A549 (cell line): Measurements from ENCODE around the gene ZNF274.

Source experiments
- BHLHE40 ChIP-seq: IDR thresholded peaks from 2 replicates; pipeline ENCODE4 v1.6.1; 2012; ENCODE audit warnings: low read depth, low read length, inconsistent platforms
- FOSL2 ChIP-seq, 2 experiments: fragments of 450-650 bp in 1 of 2; fragments of >200 bp in 1 of 2; sonication (Bioruptor Twin) in 1 of 2; formaldehyde crosslinking; IDR thresholded peaks; 2 replicates each; pipeline versions ENCODE4 v1.5.0 to v1.6.1; 2016 to 2020; ENCODE audit warnings: mild to moderate bottlenecking in 1 of 2, moderate library complexity in 1 of 2
- HOXA7 ChIP-seq: fragments of 250-450 bp; sonication (Bioruptor Pico); IDR thresholded peaks from 2 replicates; pipeline ENCODE4 v1.5.0; 2020; ENCODE audit warnings: mild to moderate bottlenecking, moderate library complexity
- JUN ChIP-seq, 2 experiments: fragments of >200 bp; sonication (Bioruptor Twin); formaldehyde crosslinking; IDR thresholded peaks; 2 replicates in 1 of 2; 3 replicates in 1 of 2; pipeline ENCODE4 v1.6.1; 2016 to 2017
- JUNB ChIP-seq: fragments of >200 bp; sonication (Bioruptor Twin); formaldehyde crosslinking; IDR thresholded peaks from 2 replicates; pipeline ENCODE4 v1.6.1; 2016
- POLR2A ChIP-seq: IDR thresholded peaks from 2 replicates; pipeline ENCODE4 v1.6.1; 2012; ENCODE audit warnings: mild to moderate bottlenecking, low read length
- POLR2AphosphoS2 ChIP-seq: conservative IDR thresholded peaks from 2 replicates; pipeline ENCODE4 v1.6.1; 2012; ENCODE audit warnings: low read length, improper control_type of control experiment, inconsistent platforms
- RCOR1 ChIP-seq: fragments of 150-350 bp; IDR thresholded peaks from 2 replicates; pipeline ENCODE4 v1.6.1; 2014; ENCODE audit warnings: antibody characterized with exemption, low read length, low read depth
- SREBF2 ChIP-seq: fragments of 450-650 bp; IDR thresholded peaks from 2 replicates; pipeline ENCODE4 v1.6.1; 2014; ENCODE audit warnings: mild to moderate bottlenecking, moderate library complexity
- TF ChIP-seq, protein P1 (sequence below): fragments of 200-600 bp; sonication (generic); IDR thresholded peaks from 2 replicates; pipeline ENCODE4 v1.6.1; 2016; ENCODE audit warnings: antibody characterized with exemption, mild to moderate bottlenecking, moderate library complexity
- TF ChIP-seq, protein P2 (sequence below): IDR thresholded peaks from 2 replicates; pipeline ENCODE4 v1.6.1; 2012; ENCODE audit warnings: low read depth, borderline replicate concordance
- TF ChIP-seq, protein P3 (sequence below): IDR thresholded peaks from 2 replicates; pipeline ENCODE4 v1.6.1; 2012
- TF ChIP-seq, protein P4 (sequence below): fragments of >200 bp; sonication (Bioruptor Twin); formaldehyde crosslinking; IDR thresholded peaks from 3 replicates; pipeline ENCODE4 v1.5.1; 2016
- TF ChIP-seq, protein P5 (sequence below): fragments of 150-350 bp; IDR thresholded peaks from 2 replicates; pipeline ENCODE4 v1.6.1; 2014; ENCODE audit warnings: low read depth, mild to moderate bottlenecking, low read length

DNA sequence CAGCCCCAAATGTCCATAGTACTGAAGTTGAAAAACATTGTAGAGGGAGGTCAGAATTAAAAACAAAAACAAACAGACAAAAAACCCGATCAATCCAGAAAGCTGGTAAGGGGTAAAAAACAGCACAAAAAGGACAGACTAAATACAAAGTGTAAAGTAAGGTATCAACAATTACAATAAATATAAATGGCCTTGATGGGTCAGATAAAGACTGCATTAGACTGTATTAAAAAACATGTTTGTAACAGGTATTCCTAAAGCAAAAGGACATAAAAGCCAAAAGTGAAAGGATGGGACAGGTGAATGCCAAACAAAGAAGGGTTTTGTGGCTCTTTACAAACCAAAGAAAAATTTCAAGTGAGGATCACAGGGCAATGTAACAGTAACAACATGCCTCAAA is 48.6 kb upstream of the ZNF274 start:
- TF ChIP-seq, protein P1, sequence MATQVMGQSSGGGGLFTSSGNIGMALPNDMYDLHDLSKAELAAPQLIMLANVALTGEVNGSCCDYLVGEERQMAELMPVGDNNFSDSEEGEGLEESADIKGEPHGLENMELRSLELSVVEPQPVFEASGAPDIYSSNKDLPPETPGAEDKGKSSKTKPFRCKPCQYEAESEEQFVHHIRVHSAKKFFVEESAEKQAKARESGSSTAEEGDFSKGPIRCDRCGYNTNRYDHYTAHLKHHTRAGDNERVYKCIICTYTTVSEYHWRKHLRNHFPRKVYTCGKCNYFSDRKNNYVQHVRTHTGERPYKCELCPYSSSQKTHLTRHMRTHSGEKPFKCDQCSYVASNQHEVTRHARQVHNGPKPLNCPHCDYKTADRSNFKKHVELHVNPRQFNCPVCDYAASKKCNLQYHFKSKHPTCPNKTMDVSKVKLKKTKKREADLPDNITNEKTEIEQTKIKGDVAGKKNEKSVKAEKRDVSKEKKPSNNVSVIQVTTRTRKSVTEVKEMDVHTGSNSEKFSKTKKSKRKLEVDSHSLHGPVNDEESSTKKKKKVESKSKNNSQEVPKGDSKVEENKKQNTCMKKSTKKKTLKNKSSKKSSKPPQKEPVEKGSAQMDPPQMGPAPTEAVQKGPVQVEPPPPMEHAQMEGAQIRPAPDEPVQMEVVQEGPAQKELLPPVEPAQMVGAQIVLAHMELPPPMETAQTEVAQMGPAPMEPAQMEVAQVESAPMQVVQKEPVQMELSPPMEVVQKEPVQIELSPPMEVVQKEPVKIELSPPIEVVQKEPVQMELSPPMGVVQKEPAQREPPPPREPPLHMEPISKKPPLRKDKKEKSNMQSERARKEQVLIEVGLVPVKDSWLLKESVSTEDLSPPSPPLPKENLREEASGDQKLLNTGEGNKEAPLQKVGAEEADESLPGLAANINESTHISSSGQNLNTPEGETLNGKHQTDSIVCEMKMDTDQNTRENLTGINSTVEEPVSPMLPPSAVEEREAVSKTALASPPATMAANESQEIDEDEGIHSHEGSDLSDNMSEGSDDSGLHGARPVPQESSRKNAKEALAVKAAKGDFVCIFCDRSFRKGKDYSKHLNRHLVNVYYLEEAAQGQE, result no peak
- TF ChIP-seq, protein P2, sequence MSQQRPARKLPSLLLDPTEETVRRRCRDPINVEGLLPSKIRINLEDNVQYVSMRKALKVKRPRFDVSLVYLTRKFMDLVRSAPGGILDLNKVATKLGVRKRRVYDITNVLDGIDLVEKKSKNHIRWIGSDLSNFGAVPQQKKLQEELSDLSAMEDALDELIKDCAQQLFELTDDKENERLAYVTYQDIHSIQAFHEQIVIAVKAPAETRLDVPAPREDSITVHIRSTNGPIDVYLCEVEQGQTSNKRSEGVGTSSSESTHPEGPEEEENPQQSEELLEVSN, result no peak
- TF ChIP-seq, protein P3, sequence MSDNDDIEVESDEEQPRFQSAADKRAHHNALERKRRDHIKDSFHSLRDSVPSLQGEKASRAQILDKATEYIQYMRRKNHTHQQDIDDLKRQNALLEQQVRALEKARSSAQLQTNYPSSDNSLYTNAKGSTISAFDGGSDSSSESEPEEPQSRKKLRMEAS, result no peak
- TF ChIP-seq BHLHE40 (no peak), HOXA7 (CRISPR knock-in tag) (no peak), JUN (IDR thresholded peaks at IDR 0.05) (no peak), POLR2A (no peak), POLR2AphosphoS2 (no peak), RCOR1 (no peak), JUNB (no peak), SREBF2 (no peak), FOSL2 (IDR thresholded peaks at IDR 0.05) (no peak), FOSL2 (CRISPR knock-in tag; IDR thresholded peaks at IDR 0.05) (no peak)
- TF ChIP-seq, protein P4, sequence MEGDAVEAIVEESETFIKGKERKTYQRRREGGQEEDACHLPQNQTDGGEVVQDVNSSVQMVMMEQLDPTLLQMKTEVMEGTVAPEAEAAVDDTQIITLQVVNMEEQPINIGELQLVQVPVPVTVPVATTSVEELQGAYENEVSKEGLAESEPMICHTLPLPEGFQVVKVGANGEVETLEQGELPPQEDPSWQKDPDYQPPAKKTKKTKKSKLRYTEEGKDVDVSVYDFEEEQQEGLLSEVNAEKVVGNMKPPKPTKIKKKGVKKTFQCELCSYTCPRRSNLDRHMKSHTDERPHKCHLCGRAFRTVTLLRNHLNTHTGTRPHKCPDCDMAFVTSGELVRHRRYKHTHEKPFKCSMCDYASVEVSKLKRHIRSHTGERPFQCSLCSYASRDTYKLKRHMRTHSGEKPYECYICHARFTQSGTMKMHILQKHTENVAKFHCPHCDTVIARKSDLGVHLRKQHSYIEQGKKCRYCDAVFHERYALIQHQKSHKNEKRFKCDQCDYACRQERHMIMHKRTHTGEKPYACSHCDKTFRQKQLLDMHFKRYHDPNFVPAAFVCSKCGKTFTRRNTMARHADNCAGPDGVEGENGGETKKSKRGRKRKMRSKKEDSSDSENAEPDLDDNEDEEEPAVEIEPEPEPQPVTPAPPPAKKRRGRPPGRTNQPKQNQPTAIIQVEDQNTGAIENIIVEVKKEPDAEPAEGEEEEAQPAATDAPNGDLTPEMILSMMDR, result no peak
- TF ChIP-seq, protein P5, sequence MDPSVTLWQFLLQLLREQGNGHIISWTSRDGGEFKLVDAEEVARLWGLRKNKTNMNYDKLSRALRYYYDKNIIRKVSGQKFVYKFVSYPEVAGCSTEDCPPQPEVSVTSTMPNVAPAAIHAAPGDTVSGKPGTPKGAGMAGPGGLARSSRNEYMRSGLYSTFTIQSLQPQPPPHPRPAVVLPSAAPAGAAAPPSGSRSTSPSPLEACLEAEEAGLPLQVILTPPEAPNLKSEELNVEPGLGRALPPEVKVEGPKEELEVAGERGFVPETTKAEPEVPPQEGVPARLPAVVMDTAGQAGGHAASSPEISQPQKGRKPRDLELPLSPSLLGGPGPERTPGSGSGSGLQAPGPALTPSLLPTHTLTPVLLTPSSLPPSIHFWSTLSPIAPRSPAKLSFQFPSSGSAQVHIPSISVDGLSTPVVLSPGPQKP, result no peak
